Adipose tissue (tissue), 3 donors: ENCODE measurements around the gene ARHGAP28. TPM values are rescaled to one million over a fixed set of nuclear protein-coding genes. Genes with fewer than 3 reads are reported as not detected.

ENCODE experiments used
- H3K27ac ChIP-seq: one replicate; pipeline ENCODE4 v1.5.1; 2013; ENCODE audit warnings: low read depth, low read length
- WGBS, 3 donors: extraction: QIAGEN DNeasy Blood & Tissue Kit; methylation state at CpG; one replicate each; pipeline ENCODE4 v1.1.7; 2013; 5-methylcytosine and 5-hydroxymethylcytosine counted together
- polyA plus RNA-seq, 3 donors: library from polyadenylated mRNA; stranded (reverse); fragments of 200-250 nt; gene quantifications; one replicate each; pipeline ENCODE4 v1.2.3, GENCODE V29; 2013
- donor health status: healthy with polysubstance abuse.
- donor health status: Bipolar disorder and iron deficiency.
- donor health status: healthy.

ARHGAP28 gene
- polyA plus RNA-seq, 3 donors, result 2.5 to 4.4 (median 3.1) TPM

GRCh38 chr18:6959110-6959509 lies 229.6 kb downstream of the ARHGAP28 start:
- H3K27ac ChIP-seq, result no peak overlapping the region
- WGBS, 3 donors, result 92 to 94% (median 92%) methylated on average over 12 of the region's 12 CpGs

- no peak overlapping the region for H3K27ac ChIP-seq
- WGBS, 3 donors, result 94 to 100% (median 97%) methylated on average over 1 of the region's 1 CpG
Observed at GRCh38 chr18:6960124-6960523, 230.6 kb downstream of the ARHGAP28 start.

GRCh38 chr18:6960656-6961055 lies 231.1 kb downstream of the ARHGAP28 start:
- WGBS, 3 donors, result 57 to 92% (median 85%) methylated on average over 2 of the region's 2 CpGs

GRCh38 chr18:6961331-6961730 lies 231.8 kb downstream of the ARHGAP28 start:
- WGBS, 3 donors, result 73 to 86% (median 75%) methylated on average over 9 of the region's 9 CpGs
- H3K27ac ChIP-seq, result no peak overlapping the region

More at GRCh38 chr18:6960656-6961055, 231.1 kb downstream of the ARHGAP28 start:
- no peak overlapping the region for H3K27ac ChIP-seq

GRCh38 chr18:6962571-6963451 lies 233.3 kb downstream of the ARHGAP28 start:
- no peak overlapping the region for H3K27ac ChIP-seq
- 77 to 86% (median 82%) methylated on average over 9 of the region's 9 CpGs for WGBS, 3 donors

GRCh38 chr18:6963452-6964097 lies 234.1 kb downstream of the ARHGAP28 start:
- H3K27ac ChIP-seq, result no peak overlapping the region
- WGBS, 3 donors, result 94 to 98% (median 95%) methylated on average over 2 of the region's 2 CpGs
